ENCODE results near the gene ERO1B. TPM values are rescaled to one million over a fixed set of nuclear protein-coding genes. Genes with fewer than 3 reads are reported as not detected.

ERO1B gene, protein sequence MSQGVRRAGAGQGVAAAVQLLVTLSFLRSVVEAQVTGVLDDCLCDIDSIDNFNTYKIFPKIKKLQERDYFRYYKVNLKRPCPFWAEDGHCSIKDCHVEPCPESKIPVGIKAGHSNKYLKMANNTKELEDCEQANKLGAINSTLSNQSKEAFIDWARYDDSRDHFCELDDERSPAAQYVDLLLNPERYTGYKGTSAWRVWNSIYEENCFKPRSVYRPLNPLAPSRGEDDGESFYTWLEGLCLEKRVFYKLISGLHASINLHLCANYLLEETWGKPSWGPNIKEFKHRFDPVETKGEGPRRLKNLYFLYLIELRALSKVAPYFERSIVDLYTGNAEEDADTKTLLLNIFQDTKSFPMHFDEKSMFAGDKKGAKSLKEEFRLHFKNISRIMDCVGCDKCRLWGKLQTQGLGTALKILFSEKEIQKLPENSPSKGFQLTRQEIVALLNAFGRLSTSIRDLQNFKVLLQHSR
- total RNA-seq (2022; extraction: Qiagen RNA extraction; ENCODE audit: low read depth): 1.6 to 4.8 TPM (median 2.8 TPM) in 5 replicates

DNA sequence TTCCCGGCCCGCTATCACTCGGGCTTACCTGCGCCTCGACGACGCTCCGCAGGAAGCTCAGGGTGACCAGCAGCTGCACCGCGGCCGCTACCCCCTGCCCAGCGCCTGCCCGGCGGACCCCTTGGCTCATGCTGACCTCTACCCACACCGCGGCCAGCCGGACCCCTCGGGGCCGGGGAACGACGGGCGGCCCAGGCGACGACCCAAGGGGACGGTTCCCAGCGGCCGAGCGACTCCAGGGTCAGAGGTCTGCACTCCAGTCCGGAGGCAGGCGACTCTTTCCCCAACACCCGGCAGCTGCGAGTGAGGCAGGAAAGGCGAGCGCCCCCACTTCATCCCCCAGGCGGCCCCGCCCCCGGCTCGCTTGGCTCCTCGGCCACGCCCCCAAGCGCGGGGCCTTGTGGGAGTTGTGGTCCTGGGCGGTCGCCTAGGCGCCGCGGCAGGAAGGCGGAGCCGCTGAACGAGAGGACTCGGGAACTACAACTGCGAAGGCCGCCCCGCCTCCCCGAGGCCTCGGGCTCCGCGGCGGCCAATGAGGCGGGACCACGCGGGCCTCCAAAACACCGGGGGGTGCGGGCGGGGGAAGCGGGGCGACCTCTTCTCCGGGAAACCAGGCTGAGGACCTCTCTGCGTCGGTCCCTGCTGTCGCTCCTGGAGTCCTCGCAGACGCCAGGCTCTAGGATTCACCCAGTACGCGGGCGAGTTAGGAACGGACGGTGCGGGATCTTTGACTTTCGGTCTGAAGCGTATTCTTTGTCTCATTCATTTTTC is at the start of gene ERO1B:
ERO1B (minus strand) TSS at position 305 of the 771 bp plus-strand sequence; CDS start at position 130, 175 bp downstream.

Other genes with a start within 250 kb of the ERO1B start
- 5.2 to 10.1 TPM (median 7.1 TPM) in 5 replicates for gene NID1, start 216.9 kb downstream of the ERO1B start, total RNA-seq (2022; extraction: Qiagen RNA extraction; ENCODE audit: low read depth)
- 12.7 to 20.8 TPM (median 19.3 TPM) in 5 replicates for gene GPR137B, start 139.4 kb downstream of the ERO1B start, total RNA-seq (2022; extraction: Qiagen RNA extraction; ENCODE audit: low read depth)
- 2.8 to 3.3 TPM (median 3.1 TPM) in 5 replicates for gene EDARADD, start 112.3 kb upstream of the ERO1B start, total RNA-seq (2022; extraction: Qiagen RNA extraction; ENCODE audit: low read depth)
- 28.2 to 49.4 TPM (median 31.8 TPM) in 5 replicates for gene LGALS8, start 242.0 kb upstream of the ERO1B start, total RNA-seq (2022; extraction: Qiagen RNA extraction; ENCODE audit: low read depth)